Jurkat, Clone E6-1 (cell line): Measurements from ENCODE around the gene MAGEB6B. TPM values are rescaled to one million over a fixed set of nuclear protein-coding genes. Genes with fewer than 3 reads are reported as not detected.
"Not testable (repeated sequence)": the region's sequence is repeated elsewhere in the genome, so short reads cannot be mapped to it uniquely, and the experiment has no call there.

Source experiments
- DNase-seq: peaks from one replicate; pipeline ENCODE4 v3.0.0-alpha.2; 2011; ENCODE audit warnings: low read depth, low spot score
- H3K4me3 ChIP-seq: 2 replicates; pipeline ENCODE4 v1.5.1; 2011; ENCODE audit warnings: mild to moderate bottlenecking, low read length, control low read depth, moderate library complexity
- polyA plus RNA-seq: library from polyadenylated mRNA; unstranded; fragments of >200 nt; gene quantifications from one replicate; pipeline ENCODE4 v1.2.1, GENCODE V29; 2012; ENCODE audit warnings: missing spikeins; ENCODE audit not compliant: insufficient read length, insufficient read depth

Gene MAGEB6B
- not detected for polyA plus RNA-seq

GRCh38 chrX:26160301-26160700 lies at the start of gene MAGEB6B:
MAGEB6B (plus strand) TSS chrX:26160601; CDS start chrX:26160601, 0 bp downstream.
- H3K4me3 ChIP-seq = no peak within 1 kb of the TSS
- no peak for DNase-seq

GRCh38 chrX:26138274-26138673 lies 22.1 kb upstream of the MAGEB6B start, which contains the start of gene MAGEB18:
MAGEB18 (plus strand) TSS chrX:26138343; CDS start chrX:26138986, 643 bp downstream.
- H3K4me3 ChIP-seq = no peak within 1 kb of the TSS
- DNase-seq = peak; percentile 1

GRCh38 chrX:26146024-26146423 lies 14.4 kb upstream of the MAGEB6B start:
- no peak for DNase-seq
- H3K4me3 ChIP-seq = no peak overlapping the region

- no peak for DNase-seq
- H3K4me3 ChIP-seq = no peak within 1 kb of the TSS
Observed at GRCh38 chrX:26192204-26192603, 31.8 kb downstream of the MAGEB6B start, which contains the start of gene MAGEB6. MAGEB6 (plus strand) TSS chrX:26192440; CDS start chrX:26193847, 1,407 bp downstream.

GRCh38 chrX:26203561-26203960 lies 43.2 kb downstream of the MAGEB6B start:
- DNase-seq = no peak
- no peak overlapping the region for H3K4me3 ChIP-seq

GRCh38 chrX:26204717-26205116 lies 44.3 kb downstream of the MAGEB6B start:
- DNase-seq, H3K4me3 ChIP-seq: not testable (repeated sequence)

- no peak overlapping the region for H3K4me3 ChIP-seq
- DNase-seq = no peak
Observed at GRCh38 chrX:26208012-26208411, 47.6 kb downstream of the MAGEB6B start.
